ENCODE data around the gene TSHZ2. TPM values are rescaled to one million over a fixed set of nuclear protein-coding genes. Genes with fewer than 3 reads are reported as not detected.

TSHZ2 gene
- total RNA-seq, 1 experiment from 2014 or later, result 0.07 TPM

DNA sequence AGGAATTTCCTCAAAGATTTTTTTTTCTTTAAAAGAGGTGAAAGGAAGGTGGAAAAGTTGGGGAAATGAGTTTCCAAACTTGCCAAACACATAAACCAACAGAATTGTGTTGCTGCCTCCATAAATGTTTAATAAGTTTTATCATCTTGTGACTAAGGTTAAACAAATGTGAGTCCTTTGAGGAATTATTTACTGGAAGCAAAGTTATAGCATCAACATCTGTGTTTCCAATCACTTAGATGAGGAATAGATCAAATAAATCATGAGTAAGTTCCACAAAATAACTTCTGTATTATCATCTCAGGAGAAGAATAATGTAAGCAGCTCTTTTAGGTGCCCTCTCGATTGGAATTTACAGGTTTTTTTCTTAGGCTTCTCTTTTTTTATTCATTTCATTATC is 20.5 kb downstream of the TSHZ2 start:
- H3K9me2 ChIP-seq (ENCODE audit: insufficient read depth), result no peaks in the 10 kb centered on the region

DNA sequence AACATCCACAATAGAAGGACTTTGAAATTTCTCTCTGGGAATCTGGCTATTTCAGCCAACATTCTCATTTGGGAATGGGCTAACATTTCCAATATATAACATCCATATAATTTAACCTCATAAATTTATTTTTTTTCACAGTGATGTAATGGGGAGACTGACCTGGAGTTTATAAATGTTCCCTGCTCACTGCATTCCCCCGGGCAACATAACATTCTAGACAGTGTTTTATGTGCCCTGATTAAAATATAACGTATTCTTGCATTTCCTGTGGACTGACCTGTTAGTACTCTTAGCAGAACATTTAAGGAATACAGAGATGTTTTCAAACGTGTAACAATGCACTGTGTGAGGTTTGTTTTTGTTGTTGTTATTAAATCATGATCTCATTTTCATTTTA is 20.9 kb downstream of the TSHZ2 start:
- BruUV-seq (replicated peaks), result no TSS peak
- Histone ChIP-seq H3K79me2 (ENCODE audit: insufficient read depth, low read length) (no peaks in the 10 kb centered on the region), H2AFZ (ENCODE audit: low read depth, low read length, poor library complexity, severe bottlenecking) (no peak overlapping the region), H3K9me2 (ENCODE audit: insufficient read depth) (no peaks in the 10 kb centered on the region), H3K4me2 (ENCODE audit: low read length) (no peak overlapping the region), H3K9me3 (ENCODE audit: control insufficient read depth in 1 of 2, insufficient read depth in 1 of 2, low read depth in 1 of 2, low read length in 2 of 2) (peaks cover 0 to 3% of the 10 kb centered on the region in 2 experiments; a peak in 1 of 4 replicates), H3K27ac (ENCODE audit: low read depth, low read length) (no peak overlapping the region), H3K4me1 (ENCODE audit: control insufficient read depth in 1 of 2, insufficient read depth in 2 of 2, low read length in 2 of 2) (no peaks in the 10 kb centered on the region), H3K9ac (ENCODE audit: low read length) (no peak overlapping the region), H4K20me1 (ENCODE audit: insufficient read depth) (no peaks in the 10 kb centered on the region), H3K36me3 (ENCODE audit: control insufficient read depth in 1 of 2, insufficient read depth in 2 of 2, low read length in 2 of 2) (no peaks in the 10 kb centered on the region), H3K27me3 (ENCODE audit: insufficient read depth, low read length) (no peaks in the 10 kb centered on the region), H3K4me3 (replicated peaks in 1 of 2; ENCODE audit: low read depth in 1 of 2, low read length in 2 of 2) (no peak overlapping the region)
- POLR2A ChIA-PET, result no interaction called here
- CTCF ChIA-PET, result no interaction called here
- intact Hi-C loops (cut with micrococcal nuclease), result no loop called here
- DNase-seq (ENCODE audit: low read depth, low spot score) (no peak), ATAC-seq (no peak)
- RAD21 ChIA-PET (ENCODE audit: low non-redundant PET in 1 of 2, low total read pairs in 2 of 2, uncharacterized antibody in 2 of 2, unreplicated experiment in 2 of 2), result no interaction called here
- TF ChIP-seq, protein P1, sequence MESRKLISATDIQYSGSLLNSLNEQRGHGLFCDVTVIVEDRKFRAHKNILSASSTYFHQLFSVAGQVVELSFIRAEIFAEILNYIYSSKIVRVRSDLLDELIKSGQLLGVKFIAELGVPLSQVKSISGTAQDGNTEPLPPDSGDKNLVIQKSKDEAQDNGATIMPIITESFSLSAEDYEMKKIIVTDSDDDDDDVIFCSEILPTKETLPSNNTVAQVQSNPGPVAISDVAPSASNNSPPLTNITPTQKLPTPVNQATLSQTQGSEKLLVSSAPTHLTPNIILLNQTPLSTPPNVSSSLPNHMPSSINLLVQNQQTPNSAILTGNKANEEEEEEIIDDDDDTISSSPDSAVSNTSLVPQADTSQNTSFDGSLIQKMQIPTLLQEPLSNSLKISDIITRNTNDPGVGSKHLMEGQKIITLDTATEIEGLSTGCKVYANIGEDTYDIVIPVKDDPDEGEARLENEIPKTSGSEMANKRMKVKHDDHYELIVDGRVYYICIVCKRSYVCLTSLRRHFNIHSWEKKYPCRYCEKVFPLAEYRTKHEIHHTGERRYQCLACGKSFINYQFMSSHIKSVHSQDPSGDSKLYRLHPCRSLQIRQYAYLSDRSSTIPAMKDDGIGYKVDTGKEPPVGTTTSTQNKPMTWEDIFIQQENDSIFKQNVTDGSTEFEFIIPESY (IDR thresholded peaks at IDR 0.05; ENCODE audit: extremely low read depth, insufficient replicate concordance, low read length), result no peak
- no peak for TF ChIP-seq EZH2 (IDR thresholded peaks at IDR 0.05)
- no peak for TF ChIP-seq POLR2A (IDR thresholded peaks at IDR 0.05; ENCODE audit: borderline replicate concordance, extremely low read depth, insufficient read depth, insufficient read length)
- no peak for TF ChIP-seq CEBPB (IDR thresholded peaks at IDR 0.05; ENCODE audit: low read depth)
- no peak for TF ChIP-seq TCF7L2 (IDR thresholded peaks at IDR 0.05; ENCODE audit: borderline replicate concordance, extremely low read depth, insufficient read depth, insufficient read length)
- TF ChIP-seq JUND (IDR thresholded peaks at IDR 0.05), result no peak
- no peak for TF ChIP-seq ELF1 (IDR thresholded peaks at IDR 0.05; ENCODE audit: borderline replicate concordance, low read depth)
- TF ChIP-seq ZNF274 (IDR thresholded peaks at IDR 0.05; ENCODE audit: low read depth, low read length), result no peak

More for the DNA sequence above, 20.5 kb downstream of the TSHZ2 start:
- Histone ChIP-seq H3K4me3 (replicated peaks in 1 of 2; ENCODE audit: low read depth in 1 of 2, low read length in 2 of 2) (no peak overlapping the region), H3K9me3 (ENCODE audit: control insufficient read depth in 1 of 2, insufficient read depth in 1 of 2, low read depth in 1 of 2, low read length in 2 of 2) (peaks cover 0 to 3% of the 10 kb centered on the region in 2 experiments; a peak in 1 of 4 replicates), H3K4me2 (ENCODE audit: low read length) (no peak overlapping the region), H3K27me3 (ENCODE audit: insufficient read depth, low read length) (no peaks in the 10 kb centered on the region), H3K36me3 (ENCODE audit: control insufficient read depth in 1 of 2, insufficient read depth in 2 of 2, low read length in 2 of 2) (no peaks in the 10 kb centered on the region), H3K79me2 (ENCODE audit: insufficient read depth, low read length) (no peaks in the 10 kb centered on the region), H3K4me1 (ENCODE audit: control insufficient read depth in 1 of 2, insufficient read depth in 2 of 2, low read length in 2 of 2) (no peaks in the 10 kb centered on the region), H3K9ac (ENCODE audit: low read length) (no peak overlapping the region), H4K20me1 (ENCODE audit: insufficient read depth) (no peaks in the 10 kb centered on the region), H2AFZ (ENCODE audit: low read depth, low read length, poor library complexity, severe bottlenecking) (no peak overlapping the region), H3K27ac (ENCODE audit: low read depth, low read length) (no peak overlapping the region)
- CTCF ChIA-PET, result no interaction called here
- BruUV-seq (replicated peaks), result no TSS peak
- intact Hi-C loops (cut with micrococcal nuclease), result no loop called here
- RAD21 ChIA-PET (ENCODE audit: low non-redundant PET in 1 of 2, low total read pairs in 2 of 2, uncharacterized antibody in 2 of 2, unreplicated experiment in 2 of 2), result no interaction called here
- TF ChIP-seq TCF7L2 (IDR thresholded peaks at IDR 0.05; ENCODE audit: borderline replicate concordance, extremely low read depth, insufficient read depth, insufficient read length) (no peak), YY1 (IDR thresholded peaks at IDR 0.05; ENCODE audit: extremely low read depth, insufficient replicate concordance, low read depth, low read length) (no peak), SIN3A (IDR thresholded peaks at IDR 0.05; ENCODE audit: low read depth) (no peak), EZH2phosphoT487 (IDR thresholded peaks at IDR 0.05; ENCODE audit: borderline replicate concordance) (no peak), EGR1 (IDR thresholded peaks at IDR 0.05; ENCODE audit: low read depth) (no peak)
- TF ChIP-seq, protein P1 (IDR thresholded peaks at IDR 0.05; ENCODE audit: extremely low read depth, insufficient replicate concordance, low read length), result no peak
- TF ChIP-seq, protein P2, sequence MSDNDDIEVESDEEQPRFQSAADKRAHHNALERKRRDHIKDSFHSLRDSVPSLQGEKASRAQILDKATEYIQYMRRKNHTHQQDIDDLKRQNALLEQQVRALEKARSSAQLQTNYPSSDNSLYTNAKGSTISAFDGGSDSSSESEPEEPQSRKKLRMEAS (IDR thresholded peaks at IDR 0.05), result no peak
- no peak for ATAC-seq
- POLR2A ChIA-PET, result no interaction called here
- no peak for DNase-seq (ENCODE audit: low read depth, low spot score)

Measured in HCT116 (cell line).